Mesothelial cell of epicardium (in vitro differentiated cells): ENCODE measurements around the gene ILF3. TPM values are rescaled to one million over a fixed set of nuclear protein-coding genes. Genes with fewer than 3 reads are reported as not detected.

Experiments used
- DNase-seq, 2 experiments: peaks; one replicate each; pipeline ENCODE4 v3.0.0; 2021; ENCODE audit warnings: low spot score in 2 of 2; ENCODE audit not compliant: unreplicated experiment in 2 of 2
- H3K27ac Mint-ChIP-seq: 2 replicates; pipeline ENCODE4 v1.8.0; 2021; ENCODE audit warnings: mixed read lengths
- H3K27me3 Mint-ChIP-seq: 2 replicates; pipeline ENCODE4 v1.8.0; 2021; ENCODE audit warnings: low read depth, mixed read lengths
- H3K36me3 Mint-ChIP-seq: 2 replicates; pipeline ENCODE4 v1.8.0; 2021; ENCODE audit warnings: mixed read lengths
- H3K4me1 Mint-ChIP-seq: 2 replicates; pipeline ENCODE4 v1.8.0; 2021; ENCODE audit warnings: mixed read lengths
- H3K4me3 Mint-ChIP-seq: 2 replicates; pipeline ENCODE4 v1.8.0; 2021; ENCODE audit warnings: mild to moderate bottlenecking, moderate library complexity, mixed read lengths
- H3K9me3 Mint-ChIP-seq: 2 replicates; pipeline ENCODE4 v1.8.0; 2021; ENCODE audit warnings: mixed read lengths
- CTCF ChIP-seq: fragments of 200-600 bp; sonication (generic); IDR thresholded peaks from one replicate; pipeline ENCODE4 v1.5.0; 2021; ENCODE audit warnings: antibody characterized with exemption; ENCODE audit not compliant: unreplicated experiment
- microRNA-seq: library from miRNA; unstranded; fragments of <30 nt; microRNA quantifications from one replicate; pipeline ENCODE4 v1.2.0, GENCODE V29; 2021; ENCODE audit warnings: inconsistent platforms, mixed read lengths
- total RNA-seq: library from RNA; stranded (reverse); gene quantifications from 3 replicates; pipeline ENCODE4 v1.2.1, GENCODE V29; 2021

ILF3 gene
- total RNA-seq, 1 donor from 2014 or later, result 617 TPM

- H3K9me3 Mint-ChIP-seq, result peaks cover 7% of the 10 kb centered on the region
- H3K36me3 Mint-ChIP-seq, result peaks cover 10% of the 10 kb centered on the region
- H3K27ac Mint-ChIP-seq, result no peak overlapping the region
- no peaks in the 10 kb centered on the region for H3K27me3 Mint-ChIP-seq
- TF ChIP-seq CTCF, result no peak
- no peak for DNase-seq
- H3K4me3 Mint-ChIP-seq, result no peak overlapping the region
- H3K4me1 Mint-ChIP-seq, result no peaks in the 10 kb centered on the region
Measured at GRCh38 chr19:10735741-10736140, 81.6 kb downstream of the ILF3 start.

GRCh38 chr19:10736189-10736588, 82.0 kb downstream of the ILF3 start:
- no peak for TF ChIP-seq CTCF
- no peak for DNase-seq
- Mint-ChIP-seq H3K4me3 (no peak overlapping the region), H3K36me3 (peaks cover 14% of the 10 kb centered on the region), H3K27me3 (no peaks in the 10 kb centered on the region), H3K27ac (no peak overlapping the region), H3K4me1 (no peaks in the 10 kb centered on the region), H3K9me3 (peaks cover 12% of the 10 kb centered on the region)

- DNase-seq, result no peak
- H3K27me3 Mint-ChIP-seq, result no peaks in the 10 kb centered on the region
- H3K4me3 Mint-ChIP-seq, result no peak overlapping the region
- peaks cover 12% of the 10 kb centered on the region for H3K9me3 Mint-ChIP-seq
- TF ChIP-seq CTCF, result no peak
- H3K27ac Mint-ChIP-seq, result no peak overlapping the region
- no peaks in the 10 kb centered on the region for H3K4me1 Mint-ChIP-seq
- peaks cover 17% of the 10 kb centered on the region for H3K36me3 Mint-ChIP-seq
Measured at GRCh38 chr19:10736916-10737551, 82.9 kb downstream of the ILF3 start.

- H3K27me3 Mint-ChIP-seq, result no peaks in the 10 kb centered on the region
- no peak for DNase-seq
- H3K4me3 Mint-ChIP-seq, result no peak overlapping the region
- peaks cover 20% of the 10 kb centered on the region for H3K36me3 Mint-ChIP-seq
- no peaks in the 10 kb centered on the region for H3K4me1 Mint-ChIP-seq
- TF ChIP-seq CTCF, result no peak
- H3K9me3 Mint-ChIP-seq, result peaks cover 12% of the 10 kb centered on the region
- H3K27ac Mint-ChIP-seq, result no peak overlapping the region
Measured at GRCh38 chr19:10737722-10738121, 83.6 kb downstream of the ILF3 start.

- Mint-ChIP-seq H3K27me3 (no peaks in the 10 kb centered on the region), H3K36me3 (peaks cover 20% of the 10 kb centered on the region), H3K27ac (no peak overlapping the region), H3K4me3 (no peak overlapping the region), H3K9me3 (peaks cover 12% of the 10 kb centered on the region), H3K4me1 (peaks cover 13% of the 10 kb centered on the region)
- no peak for DNase-seq
- TF ChIP-seq CTCF, result no peak
Measured at GRCh38 chr19:10740798-10741197, 86.7 kb downstream of the ILF3 start.

Small RNA genes within 50 kb of the gene (microRNA-seq; reads per million reads assigned to microRNA genes)
- not detected for gene MIR638

Other genes with a start within 250 kb of the ILF3 start
- gene PDE4A, start 233.8 kb upstream of the ILF3 start, total RNA-seq, result 2.9 to 3.1 TPM (median 3.0 TPM) in 3 replicates
- 61.2 to 71.0 TPM (median 69.5 TPM) in 3 replicates for gene KEAP1, start 151.0 kb upstream of the ILF3 start, total RNA-seq
- gene S1PR5, start 136.9 kb upstream of the ILF3 start, total RNA-seq, result 2.2 to 2.4 TPM (median 2.4 TPM) in 3 replicates
- 31.9 to 37.3 TPM (median 33.1 TPM) in 3 replicates for gene ATG4D, start 110.4 kb upstream of the ILF3 start, total RNA-seq
- gene KRI1, start 88.3 kb upstream of the ILF3 start, total RNA-seq, result 27.4 to 31.2 TPM (median 30.6 TPM) in 3 replicates
- gene CDKN2D, start 85.4 kb upstream of the ILF3 start, total RNA-seq, result 2.6 to 3.1 TPM (median 2.7 TPM) in 3 replicates
- 25.9 to 32.5 TPM (median 32.1 TPM) in 3 replicates for gene AP1M2, start 67.0 kb upstream of the ILF3 start, total RNA-seq
- 340 to 349 TPM (median 342 TPM) in 3 replicates for gene SLC44A2, start 28.8 kb upstream of the ILF3 start, total RNA-seq
- gene QTRT1, start 47.1 kb downstream of the ILF3 start, total RNA-seq, result 57.9 to 66.6 TPM (median 62.5 TPM) in 3 replicates
- gene DNM2, start 63.7 kb downstream of the ILF3 start, total RNA-seq, result 126 to 128 TPM (median 128 TPM) in 3 replicates
- 30.0 to 35.0 TPM (median 30.9 TPM) in 3 replicates for gene TMED1, start 181.9 kb downstream of the ILF3 start, total RNA-seq
- gene C19orf38, start 194.1 kb downstream of the ILF3 start, total RNA-seq, result 2.0 to 2.5 TPM (median 2.3 TPM) in 3 replicates
- gene CARM1, start 217.2 kb downstream of the ILF3 start, total RNA-seq, result 71.4 to 78.0 TPM (median 76.4 TPM) in 3 replicates